H1 (cell line): ENCODE results near the gene CBX2.

Experiments
- CEBPB ChIP-seq: IDR thresholded peaks from 2 replicates; pipeline ENCODE4 v1.6.1; 2012; ENCODE audit warnings: low read depth, low read length
- CREB1 ChIP-seq: IDR thresholded peaks from 2 replicates; pipeline ENCODE4 v1.6.1; 2012; ENCODE audit warnings: inconsistent platforms
- MAFK ChIP-seq: IDR thresholded peaks from 2 replicates; pipeline ENCODE4 v1.6.1; 2012; ENCODE audit warnings: low read depth, mild to moderate bottlenecking, improper control_type of control experiment, low read length
- SIN3A ChIP-seq, 2 experiments: IDR thresholded peaks in 1 of 2; conservative IDR thresholded peaks in 1 of 2; 2 replicates each; pipeline ENCODE4 v1.6.1; 2011 to 2012; ENCODE audit warnings: low read length in 2 of 2, improper control_type of control experiment in 1 of 2, low read depth in 1 of 2, mild to moderate bottlenecking in 1 of 2
- SP1 ChIP-seq: IDR thresholded peaks from 2 replicates; pipeline ENCODE4 v1.6.1; 2011; ENCODE audit warnings: low read depth, low read length
- TF ChIP-seq, protein P1 (sequence below), 3 experiments: IDR thresholded peaks; 1 replicate in 2 of 3; 2 replicates in 1 of 3; pipeline versions ENCODE4 v1.5.1 to v1.6.1; 2011; ENCODE audit warnings: low read length in 3 of 3, mild to moderate bottlenecking in 3 of 3, inconsistent platforms in 2 of 3, low read depth in 1 of 3, moderate library complexity in 1 of 3; ENCODE audit not compliant: insufficient read depth in 1 of 3; ENCODE audit errors: control extremely low read depth in 1 of 3

DNA sequence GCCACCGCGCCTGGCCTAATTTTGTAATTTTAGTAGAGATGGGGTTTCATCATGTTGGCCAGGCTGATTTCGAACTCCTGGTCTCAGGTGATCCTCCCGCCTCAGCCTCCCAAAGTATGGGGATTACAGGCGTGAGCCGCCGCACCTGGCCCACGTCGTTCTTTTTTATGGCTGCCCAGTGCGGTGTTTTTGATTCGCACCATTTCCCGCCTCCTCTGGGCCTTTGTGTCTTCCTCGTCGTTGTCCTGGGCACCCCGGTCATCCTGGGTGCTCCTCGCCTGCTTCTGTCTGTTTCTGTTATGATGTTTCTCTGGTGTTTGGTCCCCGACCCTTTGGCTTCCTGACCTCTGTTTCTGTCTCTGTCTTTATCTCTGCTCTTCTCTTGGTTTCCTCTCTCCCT, 46.3 kb downstream of the CBX2 start:
- TF ChIP-seq SP1, result no peak
- TF ChIP-seq, protein P1, sequence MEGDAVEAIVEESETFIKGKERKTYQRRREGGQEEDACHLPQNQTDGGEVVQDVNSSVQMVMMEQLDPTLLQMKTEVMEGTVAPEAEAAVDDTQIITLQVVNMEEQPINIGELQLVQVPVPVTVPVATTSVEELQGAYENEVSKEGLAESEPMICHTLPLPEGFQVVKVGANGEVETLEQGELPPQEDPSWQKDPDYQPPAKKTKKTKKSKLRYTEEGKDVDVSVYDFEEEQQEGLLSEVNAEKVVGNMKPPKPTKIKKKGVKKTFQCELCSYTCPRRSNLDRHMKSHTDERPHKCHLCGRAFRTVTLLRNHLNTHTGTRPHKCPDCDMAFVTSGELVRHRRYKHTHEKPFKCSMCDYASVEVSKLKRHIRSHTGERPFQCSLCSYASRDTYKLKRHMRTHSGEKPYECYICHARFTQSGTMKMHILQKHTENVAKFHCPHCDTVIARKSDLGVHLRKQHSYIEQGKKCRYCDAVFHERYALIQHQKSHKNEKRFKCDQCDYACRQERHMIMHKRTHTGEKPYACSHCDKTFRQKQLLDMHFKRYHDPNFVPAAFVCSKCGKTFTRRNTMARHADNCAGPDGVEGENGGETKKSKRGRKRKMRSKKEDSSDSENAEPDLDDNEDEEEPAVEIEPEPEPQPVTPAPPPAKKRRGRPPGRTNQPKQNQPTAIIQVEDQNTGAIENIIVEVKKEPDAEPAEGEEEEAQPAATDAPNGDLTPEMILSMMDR (IDR thresholded peaks at IDR 0.05; ENCODE audit: control extremely low read depth in 1 of 3, insufficient read depth in 1 of 3, low read depth in 1 of 3, low read length in 3 of 3), result no peak
- TF ChIP-seq MAFK, result no peak
- no peak for TF ChIP-seq CEBPB
- TF ChIP-seq SIN3A (conservative IDR thresholded peaks at IDR 0.05 in 1 of 2, IDR thresholded peaks at IDR 0.05 in 1 of 2; ENCODE audit: low read depth in 1 of 2, low read length in 2 of 2), result no peak
- no peak for TF ChIP-seq CREB1
